PC-9 (cell line): Measurements from ENCODE around the gene TUFT1.

Source experiments
- CTCF ChIP-seq: fragments of 200-600 bp; sonication (generic); conservative IDR thresholded peaks from 2 replicates; pipeline ENCODE4 v1.6.1; 2017; ENCODE audit warnings: mixed run types, antibody characterized with exemption, mild to moderate bottlenecking, moderate library complexity
- EZH2 ChIP-seq: fragments of 200-600 bp; sonication (generic); IDR thresholded peaks from 2 replicates; pipeline ENCODE4 v1.8.0; 2017; ENCODE audit warnings: antibody characterized with exemption, low read depth

GRCh38 chr1:151578941-151579340, 38.8 kb downstream of the TUFT1 start:
- TF ChIP-seq CTCF (no peak), EZH2 (no peak)
